ENCODE data around the gene ATP2B1.

ATP2B1 gene

GRCh38 chr12:89750389-89751351 lies 42.0 kb upstream of the ATP2B1 start:
- no peak overlapping the region for H3K4me2 ChIP-seq (ENCODE audit: low read length)
- H3K36me3 ChIP-seq (ENCODE audit: insufficient read depth, low read length), result no peaks in the 10 kb centered on the region

DNA sequence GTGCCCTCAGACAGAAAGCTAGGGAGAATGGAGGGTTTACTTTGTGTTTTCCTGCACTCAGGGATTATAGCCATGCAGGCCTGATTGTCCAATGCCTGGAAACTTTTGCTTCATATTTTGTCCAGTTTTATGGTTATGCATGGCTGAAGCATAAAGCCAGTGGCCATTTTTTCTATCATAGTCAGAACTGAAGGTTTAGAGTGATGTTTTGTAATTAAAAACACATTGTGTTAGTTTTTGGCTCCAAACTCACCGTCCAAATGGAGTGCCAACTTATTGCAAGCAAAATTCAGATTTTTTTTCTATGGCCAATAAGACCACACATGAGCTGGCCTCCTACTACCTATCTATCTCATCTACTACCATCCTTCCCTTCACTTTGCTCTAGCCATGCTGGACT lies 40.2 kb upstream of the ATP2B1 start:
- Histone ChIP-seq H4K20me1 (ENCODE audit: insufficient read depth, low read length) (no peaks in the 10 kb centered on the region), H3K4me1 (ENCODE audit: insufficient read depth, low read length, severe bottlenecking) (peaks cover 27% of the 10 kb centered on the region), H3K4me2 (ENCODE audit: low read length) (no peak overlapping the region), H3K36me3 (ENCODE audit: insufficient read depth, low read length) (no peaks in the 10 kb centered on the region), H3K79me2 (ENCODE audit: insufficient read depth, low read length) (no peaks in the 10 kb centered on the region), H2AFZ (ENCODE audit: low read length) (no peak overlapping the region), H3K27me3 (ENCODE audit: insufficient read depth, low read length) (no peaks in the 10 kb centered on the region), H3K27ac (ENCODE audit: low read depth, low read length, poor library complexity, severe bottlenecking) (no peak overlapping the region), H3F3A (ENCODE audit: insufficient read depth, low read length) (peaks cover 2% of the 10 kb centered on the region; the same call in 1 of the 2 replicates), H3K9me2 (ENCODE audit: low read depth, low read length) (no peaks in the 10 kb centered on the region), H3K9me3 (ENCODE audit: low read length) (no peaks in the 10 kb centered on the region), H3K4me3 (ENCODE audit: low read depth, low read length, poor library complexity, severe bottlenecking) (no peak overlapping the region), H3K9ac (ENCODE audit: low read length) (no peak overlapping the region)
- no peak for TF ChIP-seq EZH2 (IDR thresholded peaks at IDR 0.05; ENCODE audit: borderline replicate concordance, low read length)
- TF ChIP-seq, protein P1, sequence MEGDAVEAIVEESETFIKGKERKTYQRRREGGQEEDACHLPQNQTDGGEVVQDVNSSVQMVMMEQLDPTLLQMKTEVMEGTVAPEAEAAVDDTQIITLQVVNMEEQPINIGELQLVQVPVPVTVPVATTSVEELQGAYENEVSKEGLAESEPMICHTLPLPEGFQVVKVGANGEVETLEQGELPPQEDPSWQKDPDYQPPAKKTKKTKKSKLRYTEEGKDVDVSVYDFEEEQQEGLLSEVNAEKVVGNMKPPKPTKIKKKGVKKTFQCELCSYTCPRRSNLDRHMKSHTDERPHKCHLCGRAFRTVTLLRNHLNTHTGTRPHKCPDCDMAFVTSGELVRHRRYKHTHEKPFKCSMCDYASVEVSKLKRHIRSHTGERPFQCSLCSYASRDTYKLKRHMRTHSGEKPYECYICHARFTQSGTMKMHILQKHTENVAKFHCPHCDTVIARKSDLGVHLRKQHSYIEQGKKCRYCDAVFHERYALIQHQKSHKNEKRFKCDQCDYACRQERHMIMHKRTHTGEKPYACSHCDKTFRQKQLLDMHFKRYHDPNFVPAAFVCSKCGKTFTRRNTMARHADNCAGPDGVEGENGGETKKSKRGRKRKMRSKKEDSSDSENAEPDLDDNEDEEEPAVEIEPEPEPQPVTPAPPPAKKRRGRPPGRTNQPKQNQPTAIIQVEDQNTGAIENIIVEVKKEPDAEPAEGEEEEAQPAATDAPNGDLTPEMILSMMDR (IDR thresholded peaks at IDR 0.05; ENCODE audit: low read length), result no peak

More at GRCh38 chr12:89750389-89751351, 42.0 kb upstream of the ATP2B1 start:
- TF ChIP-seq, protein P1 (IDR thresholded peaks at IDR 0.05; ENCODE audit: low read length), result no peak
- TF ChIP-seq EZH2 (IDR thresholded peaks at IDR 0.05; ENCODE audit: borderline replicate concordance, low read length), result no peak
- H3K27ac ChIP-seq (ENCODE audit: low read depth, low read length, poor library complexity, severe bottlenecking), result no peak overlapping the region
- no peak overlapping the region for H3K4me3 ChIP-seq (ENCODE audit: low read depth, low read length, poor library complexity, severe bottlenecking)
- no peaks in the 10 kb centered on the region for H3K9me2 ChIP-seq (ENCODE audit: low read depth, low read length)
- no peaks in the 10 kb centered on the region for H3K79me2 ChIP-seq (ENCODE audit: insufficient read depth, low read length)
- no peak overlapping the region for H3K9ac ChIP-seq (ENCODE audit: low read length)
- H4K20me1 ChIP-seq (ENCODE audit: insufficient read depth, low read length), result no peaks in the 10 kb centered on the region
- H3F3A ChIP-seq (ENCODE audit: insufficient read depth, low read length), result 0 out of 2 replicates have a peak, but pooled peaks cover 2% of the 10 kb centered on the region
- no peak overlapping the region for H2AFZ ChIP-seq (ENCODE audit: low read length)
- no peaks in the 10 kb centered on the region for H3K9me3 ChIP-seq (ENCODE audit: low read length)
- peaks cover 33% of the 10 kb centered on the region for H3K4me1 ChIP-seq (ENCODE audit: insufficient read depth, low read length, severe bottlenecking)
- no peaks in the 10 kb centered on the region for H3K27me3 ChIP-seq (ENCODE audit: insufficient read depth, low read length)

- Histone ChIP-seq H3K9me2 (ENCODE audit: low read depth, low read length) (no peaks in the 10 kb centered on the region), H3F3A (ENCODE audit: insufficient read depth, low read length) (no peaks in the 10 kb centered on the region; the same call in 1 of the 2 replicates), H2AFZ (ENCODE audit: low read length) (no peak overlapping the region), H3K4me2 (ENCODE audit: low read length) (no peak overlapping the region), H3K27me3 (ENCODE audit: insufficient read depth, low read length) (no peaks in the 10 kb centered on the region), H3K9ac (ENCODE audit: low read length) (no peak overlapping the region), H3K4me3 (ENCODE audit: low read depth, low read length, poor library complexity, severe bottlenecking) (no peak overlapping the region), H3K36me3 (ENCODE audit: insufficient read depth, low read length) (no peaks in the 10 kb centered on the region), H3K27ac (ENCODE audit: low read depth, low read length, poor library complexity, severe bottlenecking) (no peak overlapping the region), H3K4me1 (ENCODE audit: insufficient read depth, low read length, severe bottlenecking) (peaks cover 7% of the 10 kb centered on the region), H3K79me2 (ENCODE audit: insufficient read depth, low read length) (no peaks in the 10 kb centered on the region), H3K9me3 (ENCODE audit: low read length) (peaks cover 7% of the 10 kb centered on the region; the same call in 1 of the 2 replicates), H4K20me1 (ENCODE audit: insufficient read depth, low read length) (no peaks in the 10 kb centered on the region)
- no peak for TF ChIP-seq EZH2 (IDR thresholded peaks at IDR 0.05; ENCODE audit: borderline replicate concordance, low read length)
- TF ChIP-seq, protein P1 (IDR thresholded peaks at IDR 0.05; ENCODE audit: low read length), result no peak
Observed at GRCh38 chr12:89745286-89745685, 36.6 kb upstream of the ATP2B1 start.

Data from OCI-LY1 (cell line).